Pancreas (tissue), 10 donors: ENCODE data around the gene SNRK. TPM values are rescaled to one million over a fixed set of nuclear protein-coding genes. Genes with fewer than 3 reads are reported as not detected.

Experiments used
- ATAC-seq, 4 donors: fragments of 200-7000 bp; cut with Tn5 transposase; one replicate each; pipeline versions ENCODE4 v1.8.0 to v1.9.1; 2020; ENCODE audit warnings: mild to moderate bottlenecking in 4 of 4, moderate library complexity in 4 of 4
- DNase-seq, 6 donors: peaks; one replicate each; pipeline ENCODE4 v3.0.0-alpha.2; 2020
- FAIRE-seq: peaks from 2 replicates; lab custom pipeline; 2012; peaks lifted over from hg19 to GRCh38; lab: Jason Lieb, UNC
- H3K27ac ChIP-seq, 4 donors: fragments of 200-600 bp; sonication (generic); 1 replicate in 3 of 4; 2 replicates in 1 of 4; pipeline versions ENCODE4 v1.5.0 to v1.8.0; 2020
- H3K27me3 ChIP-seq, 4 donors: fragments of 200-600 bp; one replicate each; pipeline ENCODE4 v1.8.0; 2021
- H3K36me3 ChIP-seq, 3 donors: fragments of 200-600 bp; sonication (generic) in 1 of 3; one replicate each; pipeline versions ENCODE4 v1.5.0 to v1.8.0; 2020 to 2021
- H3K4me1 ChIP-seq, 3 donors: fragments of 200-600 bp; one replicate each; pipeline ENCODE4 v1.8.0; 2021
- H3K4me3 ChIP-seq, 4 donors: fragments of 200-600 bp; sonication (generic) in 2 of 4; one replicate each; pipeline versions ENCODE4 v1.5.0 to v1.8.0; 2020 to 2021
- H3K9me3 ChIP-seq, 4 donors: fragments of 200-600 bp; one replicate each; pipeline ENCODE4 v1.8.0; 2021
- CTCF ChIP-seq, 4 donors: fragments of 200-600 bp; sonication (generic) in 3 of 4; IDR thresholded peaks; one replicate each; pipeline versions ENCODE4 v1.5.0 to v1.8.0; 2021; ENCODE audit warnings: antibody characterized with exemption in 4 of 4
- WGBS, 2 donors: extraction: QIAGEN DNeasy Blood & Tissue Kit; methylation state at CpG; one replicate each; pipeline ENCODE4 v1.1.7; 2013; 5-methylcytosine and 5-hydroxymethylcytosine counted together
- intact Hi-C, 3 donors: fragments of 100-400 bp; cut with DNase I; formaldehyde crosslinking; loops; one replicate each; pipeline versions ENCODE4 v1.11.1 to v1.14.2; 2022
- polyA plus RNA-seq, 2 donors: library from polyadenylated mRNA; stranded (reverse); fragments of 200-250 nt; gene quantifications; one replicate each; pipeline ENCODE4 v1.2.3, GENCODE V29; 2013
- total RNA-seq, 6 donors: library from RNA; stranded (reverse); fragmentation: NEBNext Ultra II Directional in 4 of 6; extraction: Animal tissue kit (Norgen Biotek cat#: 25700) in 4 of 6; gene quantifications; one replicate each; pipeline versions ENCODE4 v1.2.1 to v1.2.4, GENCODE V29; 2021 to 2023
- donor health status: healthy with polysubstance abuse.
- donor health status: DM: no; HTN: no; CAD: no; lungs with moderate emphysema.
- donor health status: DM: no; HTN: no; CAD: no.
- donor health status: control.
- donor health status: control.
- donor health status: Bipolar disorder and iron deficiency.
- donor health status: DM: yes; HTN: yes; CAD: no.
- donor health status: DM: no; HTN: no; CAD: no.
- donor health status: DM: no; HTN: no; CAD: no.
- donor health status: DM: yes; HTN: yes; CAD: no.

The SNRK gene
- total and polyA plus RNA-seq, 8 donors, result 6.3 to 24.2 (median 17.2) TPM

GRCh38 chr3:43290956-43291355, 4.6 kb downstream of the SNRK start:
- FAIRE-seq (no peak), ATAC-seq (no peak)
- 38 to 40% methylated on average over 4 of the region's 4 CpGs for WGBS, 2 donors

GRCh38 chr3:43291546-43291945, 5.2 kb downstream of the SNRK start:
- no peak for ATAC-seq
- H3K27me3 ChIP-seq, result no peaks in the 10 kb centered on the region
- 83 to 100% methylated on average over 1 of the region's 1 CpG for WGBS, 2 donors
- H3K27ac ChIP-seq, result peak overlapping the region in 1 of 4 donors; percentile 37
- no peaks in the 10 kb centered on the region for H3K9me3 ChIP-seq
- H3K4me3 ChIP-seq, result no peak overlapping the region
- peaks cover 24 to 67% (median 63%) of the 10 kb centered on the region in 3 donors for H3K4me1 ChIP-seq
- no peak for TF ChIP-seq CTCF (IDR thresholded peaks at IDR 0.05)
- no peak for FAIRE-seq
- no peak for DNase-seq
- no peaks in the 10 kb centered on the region for H3K36me3 ChIP-seq
- intact Hi-C loops, result no loop called here

More at GRCh38 chr3:43290956-43291355, 4.6 kb downstream of the SNRK start:
- H3K4me3 ChIP-seq, result peak overlapping the region in 1 of 4 donors; percentile 1
- H3K4me1 ChIP-seq, result peaks cover 19 to 64% (median 57%) of the 10 kb centered on the region in 3 donors
- no peaks in the 10 kb centered on the region for H3K9me3 ChIP-seq
- DNase-seq, result no peak
- H3K36me3 ChIP-seq, result no peaks in the 10 kb centered on the region
- TF ChIP-seq CTCF (IDR thresholded peaks at IDR 0.05), result no peak
- intact Hi-C loops, result no loop called here
- H3K27me3 ChIP-seq, result no peaks in the 10 kb centered on the region
- peak overlapping the region in 2 of 4 donors; percentile 17 to 37 for H3K27ac ChIP-seq

GRCh38 chr3:43294975-43295374, 8.6 kb downstream of the SNRK start:
- 8 to 21% methylated on average over 1 of the region's 1 CpG for WGBS, 2 donors
- Histone ChIP-seq H3K4me1 (peaks cover 49 to 76% (median 71%) of the 10 kb centered on the region in 3 donors), H3K27ac (peak overlapping the region in 1 of 4 donors; percentile 2), H3K4me3 (no peak overlapping the region), H3K9me3 (no peaks in the 10 kb centered on the region), H3K36me3 (no peaks in the 10 kb centered on the region), H3K27me3 (no peaks in the 10 kb centered on the region)
- FAIRE-seq (no peak), ATAC-seq (peak; percentile 5 to 62 (median 40)), DNase-seq (no peak)
- intact Hi-C loops, result no loop called here
- no peak for TF ChIP-seq CTCF (IDR thresholded peaks at IDR 0.05)

GRCh38 chr3:43296565-43296964, 10.2 kb downstream of the SNRK start:
- 0 to 7% methylated on average over 1 of the region's 1 CpG for WGBS, 2 donors
- peaks cover 56 to 72% (median 72%) of the 10 kb centered on the region in 3 donors for H3K4me1 ChIP-seq
- intact Hi-C loops, result no loop called here
- no peaks in the 10 kb centered on the region for H3K9me3 ChIP-seq
- H3K27me3 ChIP-seq, result no peaks in the 10 kb centered on the region
- TF ChIP-seq CTCF (IDR thresholded peaks at IDR 0.05), result no peak
- no peak for FAIRE-seq
- H3K4me3 ChIP-seq, result no peak overlapping the region
- no peaks in the 10 kb centered on the region for H3K36me3 ChIP-seq
- peak in 2 of 4 donors; percentile 43 to 44 for ATAC-seq
- DNase-seq, result no peak
- no peak overlapping the region for H3K27ac ChIP-seq

GRCh38 chr3:43298292-43298691, 12.0 kb downstream of the SNRK start:
- H3K36me3 ChIP-seq, result peaks cover 0 to under 1% (median 0%) of the 10 kb centered on the region in 3 donors
- ATAC-seq (peak; percentile 47 to 79 (median 68)), DNase-seq (peak in 1 of 6 donors; percentile 24), FAIRE-seq (no peak)
- no peak overlapping the region for H3K4me3 ChIP-seq
- H3K27me3 ChIP-seq, result no peaks in the 10 kb centered on the region
- no peak for TF ChIP-seq CTCF (IDR thresholded peaks at IDR 0.05)
- peaks cover 61 to 81% (median 74%) of the 10 kb centered on the region in 3 donors for H3K4me1 ChIP-seq
- H3K27ac ChIP-seq, result peak overlapping the region in 1 of 4 donors; percentile 4
- intact Hi-C loops, result no loop called here
- no peaks in the 10 kb centered on the region for H3K9me3 ChIP-seq
- 36 to 37% methylated on average over 2 of the region's 2 CpGs for WGBS, 2 donors
